Adrenal gland (tissue), 12 donors: ENCODE measurements around the gene NDUFB8. TPM values are rescaled to one million over a fixed set of nuclear protein-coding genes. Genes with fewer than 3 reads are reported as not detected.
A peak's percentile ranks its signal among the peaks of the same experiment; 100 is the strongest.

ENCODE experiments used
- DNase-seq, 7 donors: peaks; one replicate each; pipeline ENCODE4 v3.0.0-alpha.2; 2019 to 2020
- H3K27ac ChIP-seq, 5 donors: fragments of 200-600 bp; sonication (generic) in 4 of 5; 1 replicate in 3 of 5; 2 replicates in 2 of 5; pipeline versions ENCODE4 v1.5.1 to v1.8.0; 2016 to 2020; ENCODE audit warnings: mild to moderate bottlenecking in 1 of 5
- H3K27me3 ChIP-seq: fragments of 200-600 bp; 2 replicates; pipeline ENCODE4 v1.8.0; 2021
- H3K36me3 ChIP-seq, 2 donors: fragments of 200-600 bp; replicated peaks in 1 of 2; 1 replicate in 1 of 2; 2 replicates in 1 of 2; pipeline versions ENCODE4 v1.5.1 to v1.8.0; 2018 to 2022
- H3K4me1 ChIP-seq, 2 donors: fragments of 200-600 bp; replicated peaks in 1 of 2; 1 replicate in 1 of 2; 2 replicates in 1 of 2; pipeline versions ENCODE4 v1.5.1 to v1.8.0; 2018 to 2021
- H3K4me3 ChIP-seq, 4 donors: fragments of 200-600 bp; sonication (generic) in 3 of 4; one replicate each; pipeline ENCODE4 v1.5.1; 2016 to 2018
- H3K9me3 ChIP-seq, 3 donors: fragments of 200-600 bp; sonication (generic) in 1 of 3; replicated peaks in 1 of 3; 1 replicate in 2 of 3; 2 replicates in 1 of 3; pipeline versions ENCODE4 v1.5.1 to v1.8.0; 2016 to 2021
- POLR2A ChIP-seq, 2 donors: fragments of 450-650 bp; IDR thresholded peaks; one replicate each; pipeline ENCODE4 v1.6.1; 2017; ENCODE audit warnings: antibody characterized with exemption in 2 of 2, mild to moderate bottlenecking in 2 of 2, moderate library complexity in 1 of 2
- WGBS, 4 donors: extraction: QIAGEN DNeasy Blood & Tissue Kit in 2 of 4; methylation state at CpG; one replicate each; pipeline versions ENCODE4 v1.1.5 to v1.1.7; 2013 to 2017; 5-methylcytosine and 5-hydroxymethylcytosine counted together
- intact Hi-C, 2 donors: fragments of 100-400 bp; cut with DNase I; formaldehyde crosslinking; loops; one replicate each; pipeline versions ENCODE4 v1.14.1 to v1.15.0; 2022 to 2023
- polyA plus RNA-seq, 3 donors: library from polyadenylated mRNA; stranded (reverse); fragments of 200-250 nt in 2 of 3; fragments of 350-450 nt in 1 of 3; fragmentation: Illumina TruSeq in 1 of 3; extraction: RNeasy Lipid Tissue Mini Kit (QIAGEN cat#74804) in 1 of 3; gene quantifications; one replicate each; pipeline ENCODE4 v1.2.3, GENCODE V29; 2013 to 2014
- total RNA-seq, 9 donors: library from RNA; depleted of rRNA in 4 of 9; stranded (reverse); fragments of >200 nt in 4 of 9; fragments of 120-200 nt in 1 of 9; fragmentation: NEBNext Ultra II Directional in 1 of 9; extraction: Animal tissue kit (Norgen Biotek cat#: 25700) in 1 of 9; gene quantifications; one replicate each; pipeline versions ENCODE4 v1.1.0 to v1.2.4, GENCODE V29; 2013 to 2023
- TF ChIP-seq, protein P1 (sequence below), 6 experiments: fragments of 450-650 bp in 4 of 6; fragments of 200-600 bp in 2 of 6; sonication (generic) in 1 of 6; IDR thresholded peaks; 1 replicate in 5 of 6; 2 replicates in 1 of 6; pipeline versions ENCODE4 v1.5.1 to v1.8.0; 2016 to 2021; ENCODE audit warnings: antibody characterized with exemption in 6 of 6, mild to moderate bottlenecking in 2 of 6, moderate library complexity in 1 of 6
- donor health status: healthy with polysubstance abuse.
- donor health status: Bipolar disorder and iron deficiency.
- donor health status: DM: yes; HTN: yes; CAD: no.
- donor health status: DM: no; HTN: no; CAD: no.
- donor health status: DM: no; HTN: no; CAD: no.
- donor health status: DM: yes; HTN: yes; CAD: no.

The NDUFB8 gene
- total and polyA plus RNA-seq, 12 donors, result 181 to 689 (median 222) TPM

DNA sequence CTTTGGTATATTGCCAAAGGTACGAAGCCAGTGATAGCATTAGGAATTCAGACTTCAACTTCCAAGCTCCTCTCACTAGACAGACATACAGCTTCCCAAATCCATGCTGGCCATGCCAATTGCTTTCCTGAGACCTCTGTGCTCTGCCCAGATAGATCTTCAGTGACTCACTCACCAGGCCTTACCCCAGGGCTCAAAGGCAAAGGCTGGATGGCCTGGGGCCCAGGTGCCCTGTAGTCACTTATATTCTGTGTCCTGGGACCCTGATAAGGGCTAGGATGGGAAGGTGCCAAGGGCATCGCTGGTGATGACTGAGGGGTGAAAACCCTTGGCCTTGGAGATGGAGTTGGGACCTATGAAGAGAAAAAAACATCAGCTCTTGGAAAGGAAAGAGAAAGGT is 39.1 kb downstream of the NDUFB8 start:
- peak in 2 of 7 donors; percentile 10 to 25 for DNase-seq
- TF ChIP-seq, protein P1, sequence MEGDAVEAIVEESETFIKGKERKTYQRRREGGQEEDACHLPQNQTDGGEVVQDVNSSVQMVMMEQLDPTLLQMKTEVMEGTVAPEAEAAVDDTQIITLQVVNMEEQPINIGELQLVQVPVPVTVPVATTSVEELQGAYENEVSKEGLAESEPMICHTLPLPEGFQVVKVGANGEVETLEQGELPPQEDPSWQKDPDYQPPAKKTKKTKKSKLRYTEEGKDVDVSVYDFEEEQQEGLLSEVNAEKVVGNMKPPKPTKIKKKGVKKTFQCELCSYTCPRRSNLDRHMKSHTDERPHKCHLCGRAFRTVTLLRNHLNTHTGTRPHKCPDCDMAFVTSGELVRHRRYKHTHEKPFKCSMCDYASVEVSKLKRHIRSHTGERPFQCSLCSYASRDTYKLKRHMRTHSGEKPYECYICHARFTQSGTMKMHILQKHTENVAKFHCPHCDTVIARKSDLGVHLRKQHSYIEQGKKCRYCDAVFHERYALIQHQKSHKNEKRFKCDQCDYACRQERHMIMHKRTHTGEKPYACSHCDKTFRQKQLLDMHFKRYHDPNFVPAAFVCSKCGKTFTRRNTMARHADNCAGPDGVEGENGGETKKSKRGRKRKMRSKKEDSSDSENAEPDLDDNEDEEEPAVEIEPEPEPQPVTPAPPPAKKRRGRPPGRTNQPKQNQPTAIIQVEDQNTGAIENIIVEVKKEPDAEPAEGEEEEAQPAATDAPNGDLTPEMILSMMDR (IDR thresholded peaks at IDR 0.05), result no peak
- TF ChIP-seq POLR2A (IDR thresholded peaks at IDR 0.05), result no peak
- H3K4me3 ChIP-seq, result no peak overlapping the region
- H3K27me3 ChIP-seq, result no peaks in the 10 kb centered on the region
- H3K36me3 ChIP-seq, result peaks cover 0 to 20% of the 10 kb centered on the region in 2 donors
- H3K4me1 ChIP-seq, result no peaks in the 10 kb centered on the region
- intact Hi-C loops, result no loop called here
- WGBS, 4 donors, result 58 to 73% (median 68%) methylated on average over 2 of the region's 2 CpGs
- no peak overlapping the region for H3K27ac ChIP-seq
- H3K9me3 ChIP-seq, result no peaks in the 10 kb centered on the region

DNA sequence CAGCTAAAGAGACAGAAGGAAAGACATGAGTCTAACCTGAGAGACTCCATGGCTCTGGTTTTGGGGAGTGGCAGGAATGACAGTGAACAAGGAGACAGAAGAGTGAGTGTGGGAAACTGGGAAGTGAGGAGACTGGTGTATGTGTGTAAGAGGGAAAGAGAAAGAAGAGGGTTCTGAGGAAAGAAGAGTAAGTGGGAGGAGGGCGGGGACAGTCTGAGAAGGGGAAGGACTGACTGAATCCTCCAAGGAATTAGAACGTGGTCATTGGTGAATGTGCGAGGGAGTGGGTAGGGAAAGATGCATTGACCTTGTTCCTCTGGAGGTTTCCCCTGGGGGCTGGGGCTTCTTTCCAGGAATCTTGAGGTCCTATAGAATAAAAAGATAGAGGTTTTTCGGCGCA is 40.3 kb downstream of the NDUFB8 start:
- H3K9me3 ChIP-seq, result no peaks in the 10 kb centered on the region
- H3K27ac ChIP-seq, result no peak overlapping the region
- intact Hi-C loops, result no loop called here
- DNase-seq, result no peak
- no peaks in the 10 kb centered on the region for H3K27me3 ChIP-seq
- WGBS, 4 donors, result 89 to 95% (median 92%) methylated on average over 5 of the region's 5 CpGs
- no peaks in the 10 kb centered on the region for H3K4me1 ChIP-seq
- H3K36me3 ChIP-seq, result peaks cover 0 to 19% of the 10 kb centered on the region in 2 donors
- H3K4me3 ChIP-seq, result no peak overlapping the region
- TF ChIP-seq POLR2A (IDR thresholded peaks at IDR 0.05), result no peak
- TF ChIP-seq, protein P1 (IDR thresholded peaks at IDR 0.05), result no peak

DNA sequence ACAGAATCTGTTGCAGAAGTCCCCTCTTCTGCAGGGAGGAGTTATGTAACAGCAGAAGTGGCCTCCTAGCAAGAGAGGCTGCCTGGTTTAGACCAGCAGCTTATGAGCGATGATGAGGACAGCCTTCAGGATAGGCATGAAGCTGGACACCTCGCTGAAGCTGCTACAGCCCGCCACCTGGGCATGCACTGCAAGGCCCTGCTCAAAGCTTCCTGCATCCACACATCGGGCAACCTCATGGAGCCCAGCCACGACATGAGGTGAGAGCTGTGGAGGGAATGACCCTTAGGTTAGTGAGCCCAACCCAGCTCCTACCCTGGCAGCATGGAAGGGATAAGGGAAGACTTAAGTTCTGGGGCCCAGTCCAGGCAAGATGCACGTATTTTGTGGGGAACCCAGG is 42.1 kb downstream of the NDUFB8 start:
- Histone ChIP-seq H3K27ac (no peak overlapping the region), H3K36me3 (peaks cover 0 to 19% of the 10 kb centered on the region in 2 donors), H3K4me1 (peaks cover 0 to 4% of the 10 kb centered on the region in 2 donors), H3K4me3 (no peak overlapping the region), H3K27me3 (no peaks in the 10 kb centered on the region), H3K9me3 (no peaks in the 10 kb centered on the region)
- intact Hi-C loops, result no loop called here
- WGBS, 4 donors, result 93 to 95% (median 95%) methylated on average over 5 to 6 of the region's 6 CpGs
- TF ChIP-seq POLR2A (IDR thresholded peaks at IDR 0.05), result no peak
- TF ChIP-seq, protein P1 (IDR thresholded peaks at IDR 0.05), result no peak
- DNase-seq, result no peak

DNA sequence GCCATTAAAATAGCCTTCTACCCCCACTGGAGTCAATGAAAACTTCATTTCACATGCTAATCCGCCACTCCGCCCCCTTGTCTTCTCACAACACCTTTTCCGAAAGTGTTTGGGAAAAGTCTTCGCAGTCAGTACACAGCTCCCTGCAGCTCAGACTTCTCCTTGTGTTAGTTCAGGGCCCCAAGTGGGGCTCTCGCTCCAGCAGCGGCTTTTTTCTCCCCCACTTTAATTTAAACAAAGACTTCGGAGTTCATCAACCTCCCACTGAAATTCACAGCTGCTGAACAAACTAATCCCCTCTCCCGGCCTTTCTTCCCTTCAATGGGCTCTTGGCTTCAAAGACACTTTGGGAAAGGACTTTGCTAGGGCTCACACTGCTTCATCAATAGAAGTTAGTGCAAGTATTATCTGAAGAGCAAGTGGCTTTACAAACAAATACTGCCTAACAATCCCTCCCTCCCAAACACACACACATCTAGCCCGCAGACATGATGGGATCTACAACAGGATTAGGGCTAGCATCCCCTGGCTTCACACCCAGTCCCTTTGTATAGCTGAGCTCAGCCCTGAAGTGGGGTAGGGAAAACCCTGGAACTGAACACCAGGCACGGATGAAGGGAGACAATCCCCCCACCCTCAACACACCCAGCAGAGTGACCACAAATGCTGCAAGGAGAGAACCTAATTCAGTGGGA is 43.7 kb downstream of the NDUFB8 start:
- H3K36me3 ChIP-seq, result peaks cover 0 to 15% of the 10 kb centered on the region in 2 donors
- H3K4me3 ChIP-seq, result no peak overlapping the region

DNA sequence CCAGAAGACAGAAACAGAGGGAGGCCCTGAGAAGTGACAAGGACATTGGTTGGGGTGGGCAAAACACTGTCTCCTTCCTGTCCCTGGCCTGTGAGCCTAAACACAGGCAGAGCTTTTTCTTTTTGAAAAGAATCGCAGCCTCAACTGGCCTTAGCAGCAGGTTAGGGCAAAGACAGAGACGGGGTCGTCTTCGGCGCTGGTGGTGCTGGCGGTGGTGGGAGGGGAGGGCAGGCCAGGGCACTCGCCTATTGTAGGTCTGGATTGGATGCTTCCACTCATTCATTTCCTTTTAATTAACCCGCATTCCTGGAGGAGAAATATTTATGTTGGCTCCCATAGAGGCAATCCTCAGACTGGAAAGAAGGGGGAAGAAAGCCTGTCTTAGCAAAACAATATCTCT is 44.3 kb downstream of the NDUFB8 start:
- TF ChIP-seq, protein P1 (IDR thresholded peaks at IDR 0.05), result no peak
- TF ChIP-seq POLR2A (IDR thresholded peaks at IDR 0.05), result no peak
- Histone ChIP-seq H3K4me3 (no peak overlapping the region), H3K27ac (no peak overlapping the region), H3K4me1 (peaks cover 8 to 13% of the 10 kb centered on the region in 2 donors), H3K36me3 (peaks cover 0 to 15% of the 10 kb centered on the region in 2 donors), H3K9me3 (no peaks in the 10 kb centered on the region), H3K27me3 (peaks cover 9% of the 10 kb centered on the region)
- 81 to 86% (median 84%) methylated on average over 8 of the region's 8 CpGs for WGBS, 4 donors
- intact Hi-C loops, result no loop called here
- DNase-seq, result no peak

More for the DNA sequence above, 43.7 kb downstream of the NDUFB8 start:
- H3K27ac ChIP-seq, result no peak overlapping the region
- TF ChIP-seq POLR2A (IDR thresholded peaks at IDR 0.05), result no peak
- intact Hi-C loops, result no loop called here
- H3K27me3 ChIP-seq, result peaks cover 3% of the 10 kb centered on the region
- H3K4me1 ChIP-seq, result peaks cover 8 to 13% of the 10 kb centered on the region in 2 donors
- 88 to 94% (median 93%) methylated on average over 10 of the region's 10 CpGs for WGBS, 4 donors
- H3K9me3 ChIP-seq, result no peaks in the 10 kb centered on the region
- no peak for DNase-seq
